B cell (primary cell): ENCODE results near the gene CARD10.

Experiments
- CTCF ChIP-seq: fragments of 200-600 bp; IDR thresholded peaks from one replicate; pipeline ENCODE4 v1.8.0; 2022; ENCODE audit warnings: antibody characterized with exemption, mild to moderate bottlenecking
- EZH2 ChIP-seq: IDR thresholded peaks from 2 replicates; pipeline ENCODE4 v1.6.1; 2012; ENCODE audit warnings: borderline replicate concordance, low read depth, mild to moderate bottlenecking, moderate library complexity, low read length; ENCODE audit not compliant: insufficient read depth, poor library complexity, severe bottlenecking

- TF ChIP-seq CTCF: no peak
- no peak for TF ChIP-seq EZH2
These were observed 56.2 kb downstream of the CARD10 start for GRCh38 chr22:37462983-37463382.
